ENCODE measurements around the gene NELFCD.

DNA sequence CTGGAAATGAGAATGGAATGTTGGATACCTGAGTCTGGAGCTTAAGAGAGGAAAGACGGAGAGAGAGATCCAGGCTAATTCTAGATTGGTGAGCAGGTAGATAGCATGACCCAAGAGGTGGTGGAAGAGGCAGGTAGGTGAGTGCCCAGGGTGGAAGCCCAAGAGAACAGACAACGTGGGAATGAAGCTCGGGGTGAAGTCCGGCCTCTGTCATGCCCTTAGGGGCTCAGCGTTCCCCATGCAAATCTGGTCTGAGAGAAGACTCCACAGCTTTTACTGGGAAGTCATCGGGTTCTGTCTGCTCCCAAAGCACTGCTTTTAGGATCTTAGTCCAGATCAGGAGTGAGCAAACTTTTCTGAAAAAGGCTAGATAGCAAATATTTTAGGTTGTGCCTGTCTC lies 3.6 kb downstream of the NELFCD start:
- TF ChIP-seq, protein P1, sequence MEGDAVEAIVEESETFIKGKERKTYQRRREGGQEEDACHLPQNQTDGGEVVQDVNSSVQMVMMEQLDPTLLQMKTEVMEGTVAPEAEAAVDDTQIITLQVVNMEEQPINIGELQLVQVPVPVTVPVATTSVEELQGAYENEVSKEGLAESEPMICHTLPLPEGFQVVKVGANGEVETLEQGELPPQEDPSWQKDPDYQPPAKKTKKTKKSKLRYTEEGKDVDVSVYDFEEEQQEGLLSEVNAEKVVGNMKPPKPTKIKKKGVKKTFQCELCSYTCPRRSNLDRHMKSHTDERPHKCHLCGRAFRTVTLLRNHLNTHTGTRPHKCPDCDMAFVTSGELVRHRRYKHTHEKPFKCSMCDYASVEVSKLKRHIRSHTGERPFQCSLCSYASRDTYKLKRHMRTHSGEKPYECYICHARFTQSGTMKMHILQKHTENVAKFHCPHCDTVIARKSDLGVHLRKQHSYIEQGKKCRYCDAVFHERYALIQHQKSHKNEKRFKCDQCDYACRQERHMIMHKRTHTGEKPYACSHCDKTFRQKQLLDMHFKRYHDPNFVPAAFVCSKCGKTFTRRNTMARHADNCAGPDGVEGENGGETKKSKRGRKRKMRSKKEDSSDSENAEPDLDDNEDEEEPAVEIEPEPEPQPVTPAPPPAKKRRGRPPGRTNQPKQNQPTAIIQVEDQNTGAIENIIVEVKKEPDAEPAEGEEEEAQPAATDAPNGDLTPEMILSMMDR (IDR thresholded peaks at IDR 0.05; ENCODE audit: borderline replicate concordance, extremely low read depth, low read length, poor library complexity, severe bottlenecking) = no peak
- no peak for TF ChIP-seq EZH2 (IDR thresholded peaks at IDR 0.05; ENCODE audit: borderline replicate concordance, low read depth, low read length, severe bottlenecking)
